ENCODE measurements around the gene PCSK5.
"Not testable (repeated sequence)": the region's sequence is repeated elsewhere in the genome, so short reads cannot be mapped to it uniquely, and the experiment has no call there.

The PCSK5 gene

GRCh38 chr9:75889977-75890471, 449 bp upstream of the PCSK5 start:
- DNase-seq (ENCODE audit: low spot score), result peak; percentile 47

GRCh38 chr9:75891277-75891741, 836 bp downstream of the PCSK5 start:
- peak; percentile 26 for DNase-seq (ENCODE audit: low spot score)

DNA sequence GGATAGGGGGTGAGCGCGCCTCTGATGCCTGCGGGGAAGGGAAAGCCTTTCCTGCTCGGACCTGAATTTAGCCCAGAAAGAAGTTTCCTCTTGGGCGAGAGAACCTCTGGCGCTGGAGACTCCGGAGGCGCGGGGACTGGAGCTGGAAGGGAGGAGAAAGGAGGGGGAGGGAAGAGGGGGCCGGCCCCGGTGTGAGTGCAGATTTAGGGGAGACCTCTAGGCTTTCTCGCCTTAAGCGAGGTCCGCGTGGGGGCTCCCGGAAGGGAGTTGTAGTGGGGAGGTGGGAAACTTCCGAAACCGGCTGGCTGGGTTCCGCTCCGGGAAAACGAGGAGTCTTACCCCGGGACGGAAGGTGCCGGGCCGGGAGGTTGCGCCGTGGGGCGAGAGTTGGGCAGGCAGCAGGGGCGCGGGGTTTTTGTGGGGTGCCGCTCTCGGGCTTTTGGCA, 1.3 kb downstream of the PCSK5 start:
- DNase-seq (ENCODE audit: low spot score), result peak; percentile 25

GRCh38 chr9:75892216-75892911, 1.9 kb downstream of the PCSK5 start:
- DNase-seq (ENCODE audit: low spot score), result peak; percentile 37

- DNase-seq (ENCODE audit: low spot score), result no peak
Measured at GRCh38 chr9:75893106-75893505, 2.6 kb downstream of the PCSK5 start.

DNA sequence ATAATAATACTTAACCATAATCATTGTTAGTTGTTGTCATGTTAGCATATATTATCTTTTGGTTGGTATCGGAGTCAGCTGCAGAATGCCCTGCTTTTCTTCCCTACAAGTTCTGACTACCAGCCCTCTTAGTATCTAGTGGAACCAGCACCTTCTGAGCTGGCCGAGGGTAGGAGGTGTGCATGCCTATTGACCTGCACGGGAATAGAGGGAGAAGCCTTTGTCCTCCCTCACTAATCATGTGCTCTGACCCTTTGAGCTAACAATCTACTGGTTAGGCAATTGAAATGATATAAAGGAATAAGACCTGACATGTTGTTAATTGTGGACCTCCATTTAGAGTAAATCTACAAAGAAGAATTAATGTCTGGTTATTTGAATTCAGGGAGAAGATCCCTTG, 4.1 kb downstream of the PCSK5 start:
- DNase-seq (ENCODE audit: low spot score), result no peak

- DNase-seq (ENCODE audit: low spot score), result no peak
Measured at GRCh38 chr9:75895112-75895511, 4.6 kb downstream of the PCSK5 start.

DNA sequence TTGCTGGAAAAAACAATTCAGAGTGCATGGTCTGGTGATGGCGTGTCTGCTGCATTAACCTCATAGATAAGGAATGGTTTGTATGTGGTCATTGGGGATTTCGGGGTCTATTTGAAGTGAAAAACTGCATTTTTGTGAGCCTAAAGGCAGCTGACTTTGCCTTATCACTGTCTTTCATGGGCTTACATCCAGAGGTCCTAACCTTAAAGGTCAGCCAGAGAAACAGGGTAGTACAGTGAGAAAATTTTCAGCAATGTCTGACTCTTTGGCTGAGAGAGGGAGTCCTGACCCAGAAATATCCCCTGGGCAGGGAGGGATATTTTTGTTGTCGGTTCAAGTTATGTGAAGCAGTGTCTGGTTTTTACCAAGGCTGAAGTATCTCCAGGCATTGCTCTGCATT, 5.7 kb downstream of the PCSK5 start:
- DNase-seq (ENCODE audit: low spot score), result no peak

- DNase-seq (ENCODE audit: low spot score), result not testable (repeated sequence)
Measured at GRCh38 chr9:75900893-75901524, 10.5 kb downstream of the PCSK5 start.

DNA sequence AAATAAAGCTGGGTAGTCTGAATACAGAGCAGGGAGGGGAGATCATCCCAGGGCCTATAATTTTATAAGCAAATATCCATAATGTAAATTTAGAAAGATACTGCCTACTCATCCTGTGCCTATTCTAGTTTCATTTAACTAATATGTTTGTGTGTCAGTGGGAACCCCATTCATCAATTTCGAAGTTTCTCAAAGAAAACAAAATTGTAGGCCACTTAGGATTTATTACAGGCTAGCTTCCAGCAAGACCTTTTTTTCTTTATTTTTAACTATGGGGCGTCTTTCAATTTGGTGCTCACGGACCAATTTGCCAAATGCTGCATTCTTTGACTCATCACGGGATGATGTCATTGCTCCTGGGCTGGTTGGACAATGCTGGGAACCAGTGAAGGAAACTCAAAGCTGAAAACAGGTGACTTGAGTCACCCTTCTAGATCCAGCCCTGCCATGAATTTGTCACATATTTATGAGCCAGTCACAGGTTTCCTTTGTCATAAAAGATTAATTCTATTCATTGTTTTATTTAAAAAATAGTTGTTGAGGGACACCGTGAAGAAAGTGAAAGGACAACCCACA, 13.4 kb downstream of the PCSK5 start:
- DNase-seq (ENCODE audit: low spot score), result no peak

DNA sequence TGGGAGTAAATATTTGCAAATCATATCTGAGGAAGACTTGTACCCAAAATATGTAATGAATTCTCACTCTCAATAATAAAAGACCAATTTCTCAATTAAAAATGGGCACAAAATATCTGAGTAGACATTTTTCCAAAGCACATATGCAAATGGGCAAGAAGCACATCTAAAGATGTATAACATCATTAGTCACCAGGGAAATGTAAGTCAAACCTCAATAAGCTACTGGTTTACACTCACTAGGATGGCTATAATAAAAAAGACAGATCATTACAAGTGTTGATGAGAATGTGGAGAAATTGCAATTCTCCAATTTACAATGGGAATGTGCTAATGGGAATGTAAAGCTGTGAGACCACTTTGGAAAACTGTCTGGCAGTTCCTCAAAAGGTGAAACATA, 13.9 kb downstream of the PCSK5 start:
- DNase-seq (ENCODE audit: low spot score), result no peak

- DNase-seq (ENCODE audit: low spot score), result no peak
Measured at GRCh38 chr9:75906531-75906930, 16.1 kb downstream of the PCSK5 start.

DNA sequence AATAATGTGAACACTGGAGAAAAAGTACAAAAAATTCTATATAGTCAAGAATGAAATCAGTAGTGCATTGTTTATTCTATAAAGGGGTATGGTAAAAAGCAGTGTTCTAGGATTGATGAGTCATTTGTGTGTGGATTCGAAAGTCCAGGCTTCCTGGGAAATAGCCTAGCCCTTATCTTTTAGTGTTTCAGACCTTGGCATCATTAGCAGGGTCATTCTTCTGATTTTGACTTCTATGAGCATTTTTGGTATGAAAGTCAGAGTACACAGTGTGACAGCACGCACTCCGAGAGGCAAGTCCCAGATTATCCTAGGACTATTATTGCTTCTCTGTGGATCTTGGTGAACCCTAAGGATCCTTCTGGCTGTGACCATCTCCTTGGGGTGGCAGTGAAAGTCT, 16.9 kb downstream of the PCSK5 start:
- no peak for DNase-seq (ENCODE audit: low spot score)

GRCh38 chr9:75907923-75908322, 17.4 kb downstream of the PCSK5 start:
- no peak for DNase-seq (ENCODE audit: low spot score)

DNA sequence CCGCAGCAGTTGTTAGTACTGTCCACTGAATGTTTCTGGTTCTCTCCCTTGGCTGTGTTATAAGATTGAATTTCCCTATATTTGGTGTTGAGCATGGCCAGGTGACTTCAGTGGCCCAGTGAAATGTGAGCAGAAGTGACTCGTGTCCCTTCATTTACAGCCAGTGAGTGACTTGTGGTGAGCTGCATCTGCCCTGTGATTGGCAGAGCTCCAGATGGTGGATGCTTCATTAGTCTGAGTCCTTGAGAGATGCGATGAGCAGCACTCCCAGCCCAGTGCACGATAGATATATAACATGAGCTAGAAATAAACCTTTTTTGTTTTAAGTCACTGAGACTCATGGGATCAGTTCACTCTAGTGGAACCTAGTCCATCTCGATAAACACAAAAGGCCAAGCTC, 19.3 kb downstream of the PCSK5 start:
- DNase-seq (ENCODE audit: low spot score), result no peak

GRCh38 chr9:75910731-75911130, 20.3 kb downstream of the PCSK5 start:
- no peak for DNase-seq (ENCODE audit: low spot score)

DNA sequence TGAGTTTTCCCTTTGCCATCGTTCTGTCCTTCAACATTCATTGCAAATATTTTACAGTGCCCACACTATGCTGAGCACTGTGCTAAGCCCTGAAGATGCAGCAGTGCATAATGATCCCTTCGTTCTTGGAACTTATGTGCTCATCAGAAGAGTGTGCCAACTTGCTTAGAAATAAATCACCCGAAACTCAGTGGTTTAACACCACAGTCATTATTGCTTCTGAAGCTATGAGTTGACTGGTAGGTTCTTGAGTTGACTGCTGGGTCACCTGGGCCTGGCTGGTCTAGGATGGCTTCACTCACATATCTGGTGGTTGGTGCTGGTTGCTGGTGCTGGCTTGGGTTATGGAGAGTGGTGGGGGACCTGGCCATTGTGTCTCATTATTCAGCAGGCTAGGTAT, 20.9 kb downstream of the PCSK5 start:
- DNase-seq (ENCODE audit: low spot score), result no peak

DNA sequence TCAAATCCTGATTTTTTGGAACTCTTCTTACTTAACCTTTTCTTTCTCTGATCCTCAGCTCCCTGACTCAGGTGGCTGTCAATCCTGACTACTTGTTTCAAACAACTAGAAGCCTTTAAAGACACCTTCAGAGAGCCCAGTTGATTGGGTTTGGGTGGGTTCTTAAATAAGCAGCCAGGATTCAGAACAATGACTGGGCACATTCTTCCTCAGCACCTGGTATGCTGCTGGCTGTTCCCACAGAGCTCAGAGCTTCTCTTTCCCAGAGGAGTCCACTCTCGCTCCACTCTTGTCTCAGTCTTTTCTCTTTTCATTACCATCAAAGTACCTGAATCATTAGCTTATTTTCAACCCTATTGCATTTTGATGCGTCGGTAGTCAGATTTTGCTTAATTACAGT, 22.5 kb downstream of the PCSK5 start:
- no peak for DNase-seq (ENCODE audit: low spot score)

DNA sequence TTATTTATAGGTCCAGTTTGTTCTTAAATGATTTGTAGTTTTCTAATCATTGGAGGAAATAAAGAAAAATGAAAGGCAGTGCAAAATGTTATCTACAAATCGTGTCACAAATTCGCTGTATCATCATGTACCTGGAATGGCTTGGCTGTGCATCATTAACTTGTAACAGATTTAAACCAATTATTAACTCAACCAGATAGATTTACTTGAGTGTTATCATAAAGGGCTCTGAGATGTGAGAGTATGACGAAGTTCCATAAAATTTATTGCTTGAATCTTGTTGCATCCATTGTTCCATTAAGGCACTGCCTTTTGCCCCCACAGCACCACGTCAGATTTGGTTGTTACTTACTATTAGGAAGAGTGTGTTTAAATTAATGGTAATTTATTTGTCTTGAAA, 23.5 kb downstream of the PCSK5 start:
- no peak for DNase-seq (ENCODE audit: low spot score)

GRCh38 chr9:75914883-75915452, 24.5 kb downstream of the PCSK5 start:
- no peak for DNase-seq (ENCODE audit: low spot score)

- no peak for DNase-seq (ENCODE audit: low spot score)
Measured at GRCh38 chr9:75918154-75918553, 27.7 kb downstream of the PCSK5 start.

DNA sequence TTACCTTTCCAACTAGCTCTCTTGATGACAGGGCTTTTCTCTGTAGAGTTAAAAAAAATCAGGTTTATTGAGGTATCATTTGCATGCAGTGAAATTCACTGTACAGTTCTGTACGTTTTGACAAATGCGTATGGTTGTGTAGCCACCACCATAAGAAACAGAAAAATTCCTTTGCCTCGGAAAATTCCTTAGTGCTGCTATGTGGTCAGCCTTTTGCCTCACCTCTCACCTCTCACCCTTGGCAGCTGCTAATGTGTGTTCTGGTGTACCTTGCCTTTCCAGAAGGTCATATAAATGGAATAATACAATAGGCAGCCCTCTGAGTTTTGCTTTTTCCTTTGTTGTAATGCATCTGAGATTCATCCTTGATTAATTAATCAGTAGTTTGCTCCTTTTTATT, 28.4 kb downstream of the PCSK5 start:
- DNase-seq (ENCODE audit: low spot score), result no peak

Data from HuH-7.5 (cell line).